GM12891 (cell line): Measurements from ENCODE around the gene C15orf62.

ENCODE experiments used
- PAX5 ChIP-seq: IDR thresholded peaks from 2 replicates; pipeline ENCODE4 v1.6.1; 2011; ENCODE audit warnings: low read length, moderate library complexity, mild to moderate bottlenecking; ENCODE audit not compliant: insufficient read depth, severe bottlenecking
- POLR2A ChIP-seq: IDR thresholded peaks from 2 replicates; pipeline ENCODE4 v1.6.1; 2011; ENCODE audit warnings: low read depth, low read length, control low read depth
- POLR2AphosphoS5 ChIP-seq: IDR thresholded peaks from 2 replicates; pipeline ENCODE4 v1.6.1; 2011; ENCODE audit warnings: low read depth, low read length, control low read depth
- POU2F2 ChIP-seq: IDR thresholded peaks from 2 replicates; pipeline ENCODE4 v1.6.1; 2011; ENCODE audit warnings: low read depth, mild to moderate bottlenecking, control low read depth, low read length, moderate library complexity
- SPI1 ChIP-seq: IDR thresholded peaks from 2 replicates; pipeline ENCODE4 v1.6.1; 2011; ENCODE audit warnings: low read depth, low read length, control low read depth
- TAF1 ChIP-seq: IDR thresholded peaks from 2 replicates; pipeline ENCODE4 v1.6.1; 2011; ENCODE audit warnings: low read depth, low read length, control low read depth

- TF ChIP-seq POLR2A (no peak), POLR2AphosphoS5 (no peak), SPI1 (no peak), TAF1 (no peak), POU2F2 (no peak), PAX5 (no peak)
Observed at GRCh38 chr15:40767838-40768500, 1.8 kb upstream of the C15orf62 start.
